ENCODE measurements around the gene RALY. TPM values are rescaled to one million over a fixed set of nuclear protein-coding genes. Genes with fewer than 3 reads are reported as not detected.

The RALY gene
- total and polyA plus RNA-seq, 2 of the 4 experiments (the other 2 are of a cell fraction): 46.2 to 115 TPM

- BruUV-seq (replicated peaks): no TSS peak
- no peak overlapping the region for H3K4me3 ChIP-seq (ENCODE audit: insufficient read depth, low read depth, low read length)
- POLR2A ChIA-PET (ENCODE audit: unreplicated experiment): no interaction called here
Observed at GRCh38 chr20:34098570-34098969, 104.9 kb downstream of the RALY start.

More at GRCh38 chr20:34098570-34098969, 104.9 kb downstream of the RALY start:
- no peak overlapping the region for H4K8ac ChIP-seq (ENCODE audit: low read depth in 2 of 2, low read length in 2 of 2)
- no peak overlapping the region for H3K9ac ChIP-seq (ENCODE audit: low read depth, low read length)
- DNase-seq (no peak), ATAC-seq (ENCODE audit: low read depth) (no peak)
- peaks cover 70% of the 10 kb centered on the region for H3K36me3 ChIP-seq (ENCODE audit: control insufficient read depth, insufficient read depth, low read length)
- no peak overlapping the region for H4K91ac ChIP-seq (ENCODE audit: insufficient read depth, low read depth, low read length)
- no peak overlapping the region for H2BK120ac ChIP-seq (ENCODE audit: low read depth, low read length)
- in situ Hi-C loops (cut with MboI; ENCODE audit: low sequenced_read_pairs): no loop called here
- H3K79me1 ChIP-seq (ENCODE audit: low read depth in 1 of 2, low read length in 2 of 2): peaks cover 23 to 68% of the 10 kb centered on the region in 2 experiments
- H3K4me1 ChIP-seq (ENCODE audit: control insufficient read depth, insufficient read depth, low read length): peaks cover 5% of the 10 kb centered on the region
- WGBS, 2 experiments (ENCODE audit: extremely low coverage in 2 of 2, insufficient read length in 1 of 2): 83% methylated on average over 1 of the region's 3 CpGs; no CpG with 5 or more reads in 1 of the 2 experiments
- intact Hi-C loops (cut with micrococcal nuclease): no loop called here
- no peak overlapping the region for H2BK5ac ChIP-seq (ENCODE audit: low read depth, low read length, poor library complexity, severe bottlenecking)
- no peak overlapping the region for H3K18ac ChIP-seq (ENCODE audit: low read depth, low read length)
- no peak overlapping the region for H2BK15ac ChIP-seq (ENCODE audit: low read depth, low read length)
- no peaks in the 10 kb centered on the region for H3K9me3 ChIP-seq (ENCODE audit: control insufficient read depth, insufficient read depth, low read length)
- H4K20me1 ChIP-seq (ENCODE audit: insufficient read depth, low read length): peaks cover 85% of the 10 kb centered on the region
- H2AK5ac ChIP-seq (ENCODE audit: low read depth, low read length): no peak overlapping the region
- no peak overlapping the region for H3K4ac ChIP-seq (ENCODE audit: low read depth, low read length)
- no peak overlapping the region for H2AFZ ChIP-seq (replicated peaks; ENCODE audit: low read length, poor library complexity)
- no peak overlapping the region for H3K23ac ChIP-seq (ENCODE audit: low read depth, low read length)
- H3K9me1 ChIP-seq (ENCODE audit: insufficient read depth, low read length): peaks cover 12% of the 10 kb centered on the region
- no peak overlapping the region for H3K56ac ChIP-seq (ENCODE audit: extremely low read depth, insufficient read depth, low read length)
- H3K14ac ChIP-seq (replicated peaks; ENCODE audit: low read depth, low read length): no peak overlapping the region
- CTCF ChIA-PET: no interaction called here
- no peak overlapping the region for H3K27ac ChIP-seq (ENCODE audit: insufficient read depth, low read length)
- H3K27me3 ChIP-seq (ENCODE audit: control insufficient read depth, insufficient read depth, low read length): no peaks in the 10 kb centered on the region
- H2AK9ac ChIP-seq (replicated peaks; ENCODE audit: low read depth, low read length, poor library complexity): no peak overlapping the region
- H3K4me2 ChIP-seq (ENCODE audit: low read depth, low read length): no peak overlapping the region
- TF ChIP-seq RAD21 (IDR thresholded peaks at IDR 0.05; ENCODE audit: low read length) (no peak), MAFK (IDR thresholded peaks at IDR 0.05; ENCODE audit: low read depth, low read length) (no peak), RCOR1 (IDR thresholded peaks at IDR 0.05; ENCODE audit: insufficient replicate concordance, low read length) (no peak), ELK1 (IDR thresholded peaks at IDR 0.05; ENCODE audit: borderline replicate concordance, low read depth, low read length) (no peak), POLR2A (IDR thresholded peaks at IDR 0.05; ENCODE audit: low read depth, low read length) (no peak), CHD1 (IDR thresholded peaks at IDR 0.05; ENCODE audit: low read depth, low read length) (no peak), NFE2L2 (IDR thresholded peaks at IDR 0.05; ENCODE audit: low read depth, low read length) (no peak), MAZ (IDR thresholded peaks at IDR 0.05; ENCODE audit: borderline replicate concordance, low read depth, low read length) (no peak), BHLHE40 (IDR thresholded peaks at IDR 0.05; ENCODE audit: low read depth, low read length) (no peak), RFX5 (IDR thresholded peaks at IDR 0.05; ENCODE audit: low read depth, low read length) (no peak), USF2 (IDR thresholded peaks at IDR 0.05; ENCODE audit: low read depth, low read length) (no peak), MXI1 (IDR thresholded peaks at IDR 0.05; ENCODE audit: borderline replicate concordance, low read depth, low read length) (no peak), SMC3 (IDR thresholded peaks at IDR 0.05; ENCODE audit: low read depth, low read length) (no peak), FOS (IDR thresholded peaks at IDR 0.05; ENCODE audit: low read depth, low read length) (no peak), CEBPB (IDR thresholded peaks at IDR 0.05; ENCODE audit: low read depth, low read length) (no peak)
- TF ChIP-seq, protein P1, sequence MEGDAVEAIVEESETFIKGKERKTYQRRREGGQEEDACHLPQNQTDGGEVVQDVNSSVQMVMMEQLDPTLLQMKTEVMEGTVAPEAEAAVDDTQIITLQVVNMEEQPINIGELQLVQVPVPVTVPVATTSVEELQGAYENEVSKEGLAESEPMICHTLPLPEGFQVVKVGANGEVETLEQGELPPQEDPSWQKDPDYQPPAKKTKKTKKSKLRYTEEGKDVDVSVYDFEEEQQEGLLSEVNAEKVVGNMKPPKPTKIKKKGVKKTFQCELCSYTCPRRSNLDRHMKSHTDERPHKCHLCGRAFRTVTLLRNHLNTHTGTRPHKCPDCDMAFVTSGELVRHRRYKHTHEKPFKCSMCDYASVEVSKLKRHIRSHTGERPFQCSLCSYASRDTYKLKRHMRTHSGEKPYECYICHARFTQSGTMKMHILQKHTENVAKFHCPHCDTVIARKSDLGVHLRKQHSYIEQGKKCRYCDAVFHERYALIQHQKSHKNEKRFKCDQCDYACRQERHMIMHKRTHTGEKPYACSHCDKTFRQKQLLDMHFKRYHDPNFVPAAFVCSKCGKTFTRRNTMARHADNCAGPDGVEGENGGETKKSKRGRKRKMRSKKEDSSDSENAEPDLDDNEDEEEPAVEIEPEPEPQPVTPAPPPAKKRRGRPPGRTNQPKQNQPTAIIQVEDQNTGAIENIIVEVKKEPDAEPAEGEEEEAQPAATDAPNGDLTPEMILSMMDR (conservative IDR thresholded peaks at IDR 0.05; ENCODE audit: low read depth, low read length): no peak
- dilution Hi-C loops (cut with HindIII; ENCODE audit: low sequenced_read_pairs, unreplicated experiment): no loop called here
- no peak overlapping the region for H2BK20ac ChIP-seq (ENCODE audit: low read depth, low read length)
- H4K5ac ChIP-seq (ENCODE audit: low read depth, low read length): no peak overlapping the region

All from IMR-90 (cell line).